ENCODE measurements around the gene DNAJC4. TPM values are rescaled to one million over a fixed set of nuclear protein-coding genes. Genes with fewer than 3 reads are reported as not detected.

Gene DNAJC4
- total RNA-seq, 3 donors from 2014 or later, result 43.6 to 57.6 (median 50.7) TPM

GRCh38 chr11:64204464-64204989 is 25.8 kb upstream of the DNAJC4 start:
- Histone ChIP-seq H3K4me3 (no peak overlapping the region), H3K4me1 (ENCODE audit: low read depth) (peaks cover 32% of the 10 kb centered on the region), H3K9me3 (no peaks in the 10 kb centered on the region), H3K36me3 (ENCODE audit: low read depth) (peaks cover 14% of the 10 kb centered on the region)
- intact Hi-C loops (cut with DNase I, micrococcal nuclease), result loop anchor here in 1 of 2 donors (10.0 kb wide), 1 partner anchor 100 kb away; the partner anchor contains the start of genes CATSPERZ and ESRRA
- DNase-seq, result peak; percentile 89 to 96 (median 93)
- ATAC-seq, result peak; percentile 74
- TF ChIP-seq CTCF (IDR thresholded peaks at IDR 0.05), result peak; percentile 59

GRCh38 chr11:64206457-64207255 is 23.7 kb upstream of the DNAJC4 start, which contains the start of gene FERMT3:
TSS of gene FERMT3 (plus strand) at chr11:64206721. CDS start at chr11:64207365, 644 bp downstream.
- peak; percentile 90 to 95 (median 92) for DNase-seq
- Histone ChIP-seq H3K4me3 (peak within 1 kb of the TSS; percentile 9), H3K9me3 (no peaks in the 10 kb centered on the region), H3K4me1 (ENCODE audit: low read depth) (peaks cover 32% of the 10 kb centered on the region), H3K36me3 (ENCODE audit: low read depth) (peaks cover 12% of the 10 kb centered on the region)
- intact Hi-C loops (cut with DNase I, micrococcal nuclease), result loop anchor here (5.0 to 10.0 kb wide), 2 partner anchors 96 to 98 kb away; partner anchors contain the start of genes CATSPERZ (in 2 of the 2) and ESRRA (in 1 of the 2)
- peak; percentile 85 for ATAC-seq
- no peak for TF ChIP-seq CTCF (IDR thresholded peaks at IDR 0.05)

- Histone ChIP-seq H3K4me1 (ENCODE audit: low read depth) (peaks cover 32% of the 10 kb centered on the region), H3K9me3 (no peaks in the 10 kb centered on the region), H3K4me3 (peak overlapping the region; percentile 9), H3K36me3 (ENCODE audit: low read depth) (peaks cover 7% of the 10 kb centered on the region)
- peak; percentile 73 to 90 (median 75) for DNase-seq
- ATAC-seq, result peak; percentile 53
- TF ChIP-seq CTCF (IDR thresholded peaks at IDR 0.05), result no peak
- intact Hi-C loops (cut with DNase I, micrococcal nuclease), result loop anchor here (5.0 to 10.0 kb wide), 2 partner anchors 95 to 97 kb away; partner anchors contain the start of genes CATSPERZ (in 2 of the 2) and ESRRA (in 1 of the 2)
These were observed 22.9 kb upstream of the DNAJC4 start for GRCh38 chr11:64207256-64208085.

- no peak for DNase-seq
- H3K4me1 ChIP-seq (ENCODE audit: low read depth), result peaks cover 32% of the 10 kb centered on the region
- H3K4me3 ChIP-seq, result no peak overlapping the region
- H3K36me3 ChIP-seq (ENCODE audit: low read depth), result no peaks in the 10 kb centered on the region
- TF ChIP-seq CTCF (IDR thresholded peaks at IDR 0.05), result no peak
- no peaks in the 10 kb centered on the region for H3K9me3 ChIP-seq
- no peak for ATAC-seq
- intact Hi-C loops (cut with DNase I, micrococcal nuclease), result loop anchor here (5.0 to 10.0 kb wide), 2 partner anchors 94 to 97 kb away; partner anchors contain the start of genes CATSPERZ (in 2 of the 2) and ESRRA (in 1 of the 2)
These were observed 22.1 kb upstream of the DNAJC4 start for GRCh38 chr11:64208086-64208795.
